Measurements from ENCODE around the gene ABI3BP. TPM values are rescaled to one million over a fixed set of nuclear protein-coding genes. Genes with fewer than 3 reads are reported as not detected.
"Not testable (repeated sequence)": the region's sequence is repeated elsewhere in the genome, so short reads cannot be mapped to it uniquely, and the experiment has no call there.

The ABI3BP gene
- total RNA-seq (2014; rRNA removed; shearing (Covaris generic)): 0.64 TPM in 1 of 2 replicates, not detected in the other

- peak; percentile 59 for DNase-seq (ENCODE audit: low spot score)
Observed at GRCh38 chr3:100993309-100993708, at the start of gene ABI3BP. Gene ABI3BP, minus strand, starts transcription at chr3:100993421. Its CDS starts 37 bp downstream, at chr3:100993384.

GRCh38 chr3:101039285-101039684 lies 46.1 kb upstream of the ABI3BP start:
- no peak for DNase-seq (ENCODE audit: low spot score)

- DNase-seq (ENCODE audit: low spot score): no peak
Observed at GRCh38 chr3:101038880-101039279, 45.7 kb upstream of the ABI3BP start.

- DNase-seq (ENCODE audit: low spot score): no peak
Observed at GRCh38 chr3:101038393-101038792, 45.2 kb upstream of the ABI3BP start.

- no peak for DNase-seq (ENCODE audit: low spot score)
Observed at GRCh38 chr3:101037613-101038012, 44.4 kb upstream of the ABI3BP start.

- DNase-seq (ENCODE audit: low spot score): no peak
Observed at GRCh38 chr3:101036676-101037075, 43.5 kb upstream of the ABI3BP start.

- peak; percentile 82 for DNase-seq (ENCODE audit: low spot score)
Observed at GRCh38 chr3:101036213-101036618, 43.0 kb upstream of the ABI3BP start.

- DNase-seq (ENCODE audit: low spot score): no peak
Observed at GRCh38 chr3:101027286-101027685, 34.1 kb upstream of the ABI3BP start.

- DNase-seq (ENCODE audit: low spot score): no peak
Observed at GRCh38 chr3:101026881-101027280, 33.7 kb upstream of the ABI3BP start.

GRCh38 chr3:101026244-101026643 lies 33.0 kb upstream of the ABI3BP start:
- DNase-seq (ENCODE audit: low spot score): no peak

- DNase-seq (ENCODE audit: low spot score): no peak
Observed at GRCh38 chr3:101020351-101021015, 27.3 kb upstream of the ABI3BP start.

GRCh38 chr3:101017017-101017416 lies 23.8 kb upstream of the ABI3BP start:
- DNase-seq (ENCODE audit: low spot score): no peak

- DNase-seq (ENCODE audit: low spot score): not testable (repeated sequence)
Observed at GRCh38 chr3:101012312-101012711, 19.1 kb upstream of the ABI3BP start.

- DNase-seq (ENCODE audit: low spot score): no peak
Observed at GRCh38 chr3:101011136-101011535, 17.9 kb upstream of the ABI3BP start.

GRCh38 chr3:101010296-101010695 lies 17.1 kb upstream of the ABI3BP start:
- no peak for DNase-seq (ENCODE audit: low spot score)

- DNase-seq (ENCODE audit: low spot score): no peak
Observed at GRCh38 chr3:101009386-101009785, 16.2 kb upstream of the ABI3BP start.

GRCh38 chr3:100999160-100999559 lies 5.9 kb upstream of the ABI3BP start:
- no peak for DNase-seq (ENCODE audit: low spot score)

GRCh38 chr3:100994809-100995208 lies 1.6 kb upstream of the ABI3BP start:
- DNase-seq (ENCODE audit: low spot score): no peak

- DNase-seq (ENCODE audit: low spot score): no peak
Observed at GRCh38 chr3:100994187-100994586, 966 bp upstream of the ABI3BP start.

GRCh38 chr3:100992231-100993012 lies 799 bp downstream of the ABI3BP start:
- no peak for DNase-seq (ENCODE audit: low spot score)

- no peak for DNase-seq (ENCODE audit: low spot score)
Observed at GRCh38 chr3:100988080-100988479, 5.1 kb downstream of the ABI3BP start.

- no peak for DNase-seq (ENCODE audit: low spot score)
Observed at GRCh38 chr3:100984308-100984707, 8.9 kb downstream of the ABI3BP start.

GRCh38 chr3:100982710-100983109 lies 10.5 kb downstream of the ABI3BP start:
- peak; percentile 13 for DNase-seq (ENCODE audit: low spot score)

All from H4 (cell line).